Measurements from ENCODE around the gene DNAJC13. TPM values are rescaled to one million over a fixed set of nuclear protein-coding genes. Genes with fewer than 3 reads are reported as not detected.

The DNAJC13 gene
- total RNA-seq, 1 donor from 2014 or later = 34.2 TPM

DNA sequence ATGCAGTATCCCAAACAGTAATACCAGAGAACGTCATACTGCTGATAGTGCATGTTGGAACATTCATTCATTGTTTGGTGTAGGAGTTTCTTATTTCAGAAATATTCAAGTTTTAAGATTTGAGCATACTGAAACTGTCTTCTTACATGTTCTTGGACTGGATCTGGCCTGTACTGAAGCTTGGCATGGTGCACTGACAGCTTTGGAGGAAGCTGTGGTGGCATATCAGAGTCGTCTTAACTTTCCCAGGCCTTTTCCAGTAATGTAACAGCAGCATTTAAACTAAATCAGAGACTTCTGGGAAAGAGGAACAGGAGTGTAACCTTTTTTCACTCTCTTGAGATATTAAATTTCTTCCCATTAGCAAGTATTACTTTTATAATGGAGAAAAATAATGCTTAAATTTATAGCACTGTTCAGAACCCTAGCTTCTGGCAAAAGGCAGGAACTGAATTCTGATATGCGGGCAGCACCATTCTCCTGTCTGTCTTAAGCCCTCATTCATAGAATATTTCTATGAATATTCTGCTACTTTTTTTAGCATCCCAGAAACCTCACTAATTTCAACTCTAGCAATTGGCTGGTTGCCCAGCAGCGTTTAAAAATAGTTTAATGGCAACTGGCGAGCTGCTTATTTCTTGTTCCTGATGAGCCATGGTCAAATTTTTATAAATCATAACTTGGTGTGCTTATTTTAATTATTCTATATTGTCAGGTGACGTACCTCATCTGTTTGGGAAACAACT is 31.1 kb downstream of the DNAJC13 start:
- FAIRE-seq = no peak
- Histone ChIP-seq H3K36me3 (ENCODE audit: control insufficient read depth, insufficient read depth, low read length) (peaks cover 10% of the 10 kb centered on the region), H3K4me3 (ENCODE audit: low read depth, low read length) (no peak overlapping the region), H3K27me3 (ENCODE audit: control insufficient read depth, insufficient read depth, low read length) (no peaks in the 10 kb centered on the region)
- no peak for DNase-seq (ENCODE audit: low read depth)
- TF ChIP-seq, protein P1, sequence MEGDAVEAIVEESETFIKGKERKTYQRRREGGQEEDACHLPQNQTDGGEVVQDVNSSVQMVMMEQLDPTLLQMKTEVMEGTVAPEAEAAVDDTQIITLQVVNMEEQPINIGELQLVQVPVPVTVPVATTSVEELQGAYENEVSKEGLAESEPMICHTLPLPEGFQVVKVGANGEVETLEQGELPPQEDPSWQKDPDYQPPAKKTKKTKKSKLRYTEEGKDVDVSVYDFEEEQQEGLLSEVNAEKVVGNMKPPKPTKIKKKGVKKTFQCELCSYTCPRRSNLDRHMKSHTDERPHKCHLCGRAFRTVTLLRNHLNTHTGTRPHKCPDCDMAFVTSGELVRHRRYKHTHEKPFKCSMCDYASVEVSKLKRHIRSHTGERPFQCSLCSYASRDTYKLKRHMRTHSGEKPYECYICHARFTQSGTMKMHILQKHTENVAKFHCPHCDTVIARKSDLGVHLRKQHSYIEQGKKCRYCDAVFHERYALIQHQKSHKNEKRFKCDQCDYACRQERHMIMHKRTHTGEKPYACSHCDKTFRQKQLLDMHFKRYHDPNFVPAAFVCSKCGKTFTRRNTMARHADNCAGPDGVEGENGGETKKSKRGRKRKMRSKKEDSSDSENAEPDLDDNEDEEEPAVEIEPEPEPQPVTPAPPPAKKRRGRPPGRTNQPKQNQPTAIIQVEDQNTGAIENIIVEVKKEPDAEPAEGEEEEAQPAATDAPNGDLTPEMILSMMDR (IDR thresholded peaks at IDR 0.05; ENCODE audit: insufficient read depth, low read length, severe bottlenecking) = no peak

DNA sequence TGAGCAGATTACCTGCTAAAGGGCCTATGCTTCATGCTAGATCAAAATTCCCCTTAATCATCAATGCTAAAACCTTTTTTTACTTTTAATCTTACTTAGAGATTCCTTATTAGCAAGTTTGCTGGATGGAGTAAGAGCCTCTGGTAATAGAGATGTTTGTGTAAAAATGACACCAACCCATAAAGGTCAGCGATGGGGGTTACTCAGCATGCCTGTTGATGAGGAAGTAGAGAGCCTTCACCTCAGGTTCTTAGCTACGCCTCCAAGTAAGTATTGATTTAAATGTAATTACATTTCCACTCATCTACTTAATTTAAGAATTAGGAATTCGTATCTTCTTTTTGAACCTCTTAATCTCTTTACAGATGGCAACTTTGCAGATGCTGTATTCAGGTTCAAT is 38.8 kb downstream of the DNAJC13 start:
- FAIRE-seq = no peak
- DNase-seq (ENCODE audit: low read depth) = no peak
- TF ChIP-seq, protein P1 (IDR thresholded peaks at IDR 0.05; ENCODE audit: insufficient read depth, low read length, severe bottlenecking) = no peak
- no peak overlapping the region for H3K4me3 ChIP-seq (ENCODE audit: low read depth, low read length)
- H3K27me3 ChIP-seq (ENCODE audit: control insufficient read depth, insufficient read depth, low read length) = no peaks in the 10 kb centered on the region
- peaks cover 15% of the 10 kb centered on the region for H3K36me3 ChIP-seq (ENCODE audit: control insufficient read depth, insufficient read depth, low read length)

DNA sequence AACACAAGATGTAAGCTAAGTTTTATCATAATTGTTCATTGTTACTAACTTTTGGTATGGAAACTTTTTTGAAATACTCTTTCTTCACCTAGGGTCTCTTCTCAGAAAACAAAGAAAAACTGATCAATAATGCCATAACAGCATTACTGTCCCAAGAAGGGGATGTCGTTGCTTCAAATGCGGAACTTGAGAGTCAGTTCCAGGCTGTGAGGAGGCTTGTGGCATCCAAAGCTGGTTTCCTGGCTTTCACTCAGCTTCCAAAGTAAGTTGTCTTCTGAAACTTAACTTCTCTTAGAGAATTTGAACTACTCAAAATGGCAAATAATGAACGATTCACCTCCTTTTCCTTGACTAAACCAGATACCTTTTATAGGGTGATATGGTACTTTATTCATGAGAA is 39.3 kb downstream of the DNAJC13 start:
- Histone ChIP-seq H3K4me3 (ENCODE audit: low read depth, low read length) (no peak overlapping the region), H3K27me3 (ENCODE audit: control insufficient read depth, insufficient read depth, low read length) (no peaks in the 10 kb centered on the region), H3K36me3 (ENCODE audit: control insufficient read depth, insufficient read depth, low read length) (peaks cover 16% of the 10 kb centered on the region)
- TF ChIP-seq, protein P1 (IDR thresholded peaks at IDR 0.05; ENCODE audit: insufficient read depth, low read length, severe bottlenecking) = no peak
- FAIRE-seq (no peak), DNase-seq (ENCODE audit: low read depth) (no peak)

DNA sequence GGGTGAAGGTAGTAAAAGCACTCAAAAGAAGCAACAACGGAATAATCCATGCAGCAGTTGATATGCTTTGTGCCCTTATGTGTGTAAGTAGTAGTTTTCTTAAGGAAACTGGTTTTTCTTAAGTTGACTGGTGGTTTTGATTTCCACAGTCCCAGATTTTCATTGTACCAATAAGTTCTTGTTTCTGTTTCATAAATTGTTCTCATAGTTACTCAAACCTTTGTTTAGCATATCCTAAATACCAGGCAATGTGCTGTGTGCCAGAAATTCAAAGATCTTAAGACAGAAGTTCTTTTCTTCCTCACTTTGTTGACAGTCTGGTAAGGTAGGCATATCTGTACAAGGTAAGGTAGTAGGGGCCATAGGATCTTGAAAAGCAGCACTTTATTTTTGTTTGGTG is 40.0 kb downstream of the DNAJC13 start:
- no peaks in the 10 kb centered on the region for H3K27me3 ChIP-seq (ENCODE audit: control insufficient read depth, insufficient read depth, low read length)
- H3K4me3 ChIP-seq (ENCODE audit: low read depth, low read length) = no peak overlapping the region
- TF ChIP-seq, protein P1 (IDR thresholded peaks at IDR 0.05; ENCODE audit: insufficient read depth, low read length, severe bottlenecking) = no peak
- no peak for DNase-seq (ENCODE audit: low read depth)
- H3K36me3 ChIP-seq (ENCODE audit: control insufficient read depth, insufficient read depth, low read length) = peaks cover 13% of the 10 kb centered on the region
- FAIRE-seq = no peak

DNA sequence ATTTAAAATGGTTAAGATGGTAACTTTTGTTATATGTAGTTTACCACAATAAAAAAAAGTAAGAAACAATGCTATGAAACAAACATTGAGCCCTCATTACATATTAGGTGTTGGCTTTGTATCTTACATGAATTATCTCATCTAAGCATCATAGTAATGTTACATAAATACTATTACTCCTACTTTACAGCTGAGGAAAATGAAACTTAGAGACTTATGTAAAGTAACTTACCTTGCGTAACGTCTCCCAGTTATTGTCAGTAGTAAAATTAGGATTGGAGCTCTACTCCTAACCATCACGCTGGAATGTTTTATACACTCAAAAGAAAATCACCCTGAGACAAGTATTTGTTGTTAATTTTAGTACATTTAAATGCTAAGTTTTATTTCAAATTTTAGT is 42.2 kb downstream of the DNAJC13 start:
- peaks cover 9% of the 10 kb centered on the region for H3K36me3 ChIP-seq (ENCODE audit: control insufficient read depth, insufficient read depth, low read length)
- TF ChIP-seq, protein P1 (IDR thresholded peaks at IDR 0.05; ENCODE audit: insufficient read depth, low read length, severe bottlenecking) = no peak
- DNase-seq (ENCODE audit: low read depth) (no peak), FAIRE-seq (no peak)
- no peaks in the 10 kb centered on the region for H3K27me3 ChIP-seq (ENCODE audit: control insufficient read depth, insufficient read depth, low read length)
- H3K4me3 ChIP-seq (ENCODE audit: low read depth, low read length) = no peak overlapping the region

DNA sequence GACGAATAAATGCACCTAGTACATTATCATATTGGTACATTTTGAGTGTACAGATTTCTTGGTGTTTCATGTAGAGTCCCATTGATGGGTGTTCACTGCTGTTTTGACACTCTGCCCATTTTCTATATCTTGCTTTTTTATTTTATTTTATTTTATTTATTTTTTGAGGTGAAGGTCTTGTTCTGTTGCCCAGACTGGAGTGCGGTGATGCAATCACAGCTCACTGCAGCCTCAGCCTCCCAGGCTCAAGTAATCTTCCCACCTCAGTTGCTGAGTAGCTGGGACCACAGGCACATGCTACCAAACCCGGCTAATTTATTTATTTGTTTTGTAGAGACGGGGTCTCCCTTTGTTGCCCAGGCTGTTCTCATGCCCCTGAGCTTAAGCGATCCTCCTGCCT is 44.2 kb downstream of the DNAJC13 start:
- DNase-seq (ENCODE audit: low read depth) (no peak), FAIRE-seq (no peak)
- Histone ChIP-seq H3K4me3 (ENCODE audit: low read depth, low read length) (no peak overlapping the region), H3K36me3 (ENCODE audit: control insufficient read depth, insufficient read depth, low read length) (peaks cover 6% of the 10 kb centered on the region), H3K27me3 (ENCODE audit: control insufficient read depth, insufficient read depth, low read length) (no peaks in the 10 kb centered on the region)
- TF ChIP-seq, protein P1 (IDR thresholded peaks at IDR 0.05; ENCODE audit: insufficient read depth, low read length, severe bottlenecking) = no peak
